Neuronal stem cell (in vitro differentiated cells): Measurements from ENCODE around the gene SERTAD3.
A peak's percentile ranks its signal among the peaks of the same experiment; 100 is the strongest.

Experiments used
- DNase-seq: peaks from one replicate; pipeline ENCODE4 v3.0.0-alpha.2; 2013; ENCODE audit warnings: low spot score
- H2AFZ ChIP-seq: one replicate; pipeline ENCODE4 v1.6.1; 2013; ENCODE audit warnings: mild to moderate bottlenecking, low read length, inconsistent platforms
- H2AK5ac ChIP-seq: 2 replicates; pipeline ENCODE4 v1.6.1; 2013; ENCODE audit warnings: low read depth, mild to moderate bottlenecking, inconsistent platforms, low read length, moderate library complexity, mixed read lengths
- H2BK120ac ChIP-seq: 2 replicates; pipeline ENCODE4 v1.6.1; 2013; ENCODE audit warnings: low read depth, mild to moderate bottlenecking, inconsistent platforms, low read length, moderate library complexity, mixed read lengths
- H2BK12ac ChIP-seq: one replicate; pipeline ENCODE4 v1.6.1; 2013; ENCODE audit warnings: low read length, inconsistent platforms
- H2BK15ac ChIP-seq: 2 replicates; pipeline ENCODE4 v1.6.1; 2013; ENCODE audit warnings: mild to moderate bottlenecking, low read length, inconsistent platforms, mixed read lengths
- H2BK5ac ChIP-seq: one replicate; pipeline ENCODE4 v1.6.1; 2013; ENCODE audit warnings: inconsistent platforms, mild to moderate bottlenecking, low read length, moderate library complexity
- H3K14ac ChIP-seq: one replicate; pipeline ENCODE4 v1.6.1; 2013; ENCODE audit warnings: low read length, inconsistent platforms
- H3K18ac ChIP-seq: 2 replicates; pipeline ENCODE4 v1.6.1; 2013; ENCODE audit warnings: low read length, inconsistent platforms
- H3K23ac ChIP-seq: 2 replicates; pipeline ENCODE4 v1.6.1; 2013; ENCODE audit warnings: low read depth, mild to moderate bottlenecking, mixed read lengths, low read length, inconsistent platforms; ENCODE audit not compliant: poor library complexity
- H3K27ac ChIP-seq: replicated peaks from 3 replicates; pipeline ENCODE4 v1.5.1; 2013; ENCODE audit warnings: low read length, inconsistent platforms
- H3K27me3 ChIP-seq, 3 experiments: 2 replicates each; pipeline ENCODE4 v1.6.1; 2013; ENCODE audit warnings: low read length in 3 of 3, mild to moderate bottlenecking in 2 of 3, inconsistent platforms in 1 of 3, low read depth in 1 of 3, mixed read lengths in 1 of 3, moderate library complexity in 1 of 3; ENCODE audit not compliant: control insufficient read depth in 3 of 3, insufficient read depth in 3 of 3
- H3K36me3 ChIP-seq, 2 donors: replicated peaks in 1 of 2; 2 replicates each; pipeline ENCODE4 v1.6.1; 2013; ENCODE audit warnings: low read length in 2 of 2; ENCODE audit not compliant: control insufficient read depth in 2 of 2, insufficient read depth in 2 of 2
- H3K4ac ChIP-seq: 2 replicates; pipeline ENCODE4 v1.6.1; 2013; ENCODE audit warnings: inconsistent platforms, mild to moderate bottlenecking, low read length, moderate library complexity
- H3K4me1 ChIP-seq, 2 donors: 1 replicate in 1 of 2; 2 replicates in 1 of 2; pipeline ENCODE4 v1.6.1; 2013; ENCODE audit warnings: low read length in 2 of 2, low read depth in 1 of 2; ENCODE audit not compliant: control insufficient read depth in 2 of 2, insufficient read depth in 1 of 2
- H3K4me2 ChIP-seq: one replicate; pipeline ENCODE4 v1.6.1; 2013; ENCODE audit warnings: mild to moderate bottlenecking, low read length, inconsistent platforms; ENCODE audit not compliant: insufficient read depth, poor library complexity, severe bottlenecking
- H3K4me3 ChIP-seq, 2 donors: 2 replicates each; pipeline ENCODE4 v1.5.1; 2013; ENCODE audit warnings: low read length in 2 of 2, mild to moderate bottlenecking in 2 of 2, inconsistent platforms in 1 of 2, moderate library complexity in 1 of 2
- H3K79me1 ChIP-seq: one replicate; pipeline ENCODE4 v1.6.1; 2013; ENCODE audit warnings: low read depth, mild to moderate bottlenecking, inconsistent platforms, low read length, moderate library complexity
- H3K9ac ChIP-seq: one replicate; pipeline ENCODE4 v1.6.1; 2013; ENCODE audit warnings: mild to moderate bottlenecking, low read depth, low read length, inconsistent platforms; ENCODE audit not compliant: poor library complexity
- H3K9me3 ChIP-seq, 2 donors: replicated peaks in 1 of 2; 2 replicates each; pipeline versions ENCODE3 to v1.6.1; 2013; ENCODE audit warnings: low read length in 2 of 2, mild to moderate bottlenecking in 2 of 2, inconsistent platforms in 1 of 2, low read depth in 1 of 2, mixed read lengths in 1 of 2, moderate library complexity in 1 of 2; ENCODE audit not compliant: control insufficient read depth in 2 of 2, insufficient read depth in 1 of 2
- H4K8ac ChIP-seq: one replicate; pipeline ENCODE4 v1.6.1; 2013; ENCODE audit warnings: low read depth, mild to moderate bottlenecking, inconsistent platforms, low read length, moderate library complexity
- H4K91ac ChIP-seq: one replicate; pipeline ENCODE4 v1.6.1; 2013; ENCODE audit warnings: low read length, low read depth, mild to moderate bottlenecking, inconsistent platforms; ENCODE audit not compliant: poor library complexity
- WGBS, 2 donors: extraction: QIAGEN DNeasy Blood & Tissue Kit; methylation state at CpG; one replicate each; pipeline ENCODE4 v1.1.7; 2013; ENCODE audit warnings: missing lambda C conversion rate in 2 of 2, mixed read lengths in 1 of 2; ENCODE audit not compliant: insufficient read length in 2 of 2, insufficient replicate concordance in 1 of 2; ENCODE audit errors: extremely low coverage in 2 of 2; 5-methylcytosine and 5-hydroxymethylcytosine counted together

Gene SERTAD3

DNA sequence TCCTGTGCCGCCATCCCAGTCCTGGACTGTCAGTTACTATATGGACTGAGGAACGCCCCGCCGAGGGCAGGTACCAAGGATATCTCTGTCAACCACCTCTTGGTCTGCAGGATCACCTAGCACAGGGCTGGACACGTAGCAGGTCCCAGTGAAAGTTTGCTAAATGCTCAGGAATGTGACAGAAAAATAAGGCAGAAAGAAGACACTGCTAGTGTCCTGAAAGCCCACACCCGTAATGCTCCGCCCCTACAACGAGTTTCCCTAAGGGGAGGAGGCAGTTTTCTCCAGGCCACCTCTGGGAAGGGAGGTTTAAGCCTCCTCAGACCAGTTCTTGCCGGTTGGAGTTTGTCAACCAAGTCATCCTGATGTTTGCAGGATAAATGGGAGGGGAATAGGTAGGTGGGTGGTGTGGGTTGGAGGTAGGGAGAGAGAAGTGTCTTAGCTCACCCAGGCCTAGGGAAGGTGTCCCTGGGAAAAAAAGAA is 1.7 kb upstream of the SERTAD3 start:
- H4K8ac ChIP-seq: no peak overlapping the region
- H3K9me3 ChIP-seq: no peaks in the 10 kb centered on the region
- H2BK15ac ChIP-seq: no peak overlapping the region
- peak overlapping the region; percentile 2 for H3K18ac ChIP-seq
- H2BK120ac ChIP-seq: no peak overlapping the region
- no peak overlapping the region for H2AK5ac ChIP-seq
- H3K4ac ChIP-seq: no peak overlapping the region
- H3K4me1 ChIP-seq: peaks cover 15 to 37% of the 10 kb centered on the region in 2 donors
- no peak overlapping the region for H3K14ac ChIP-seq
- no peak overlapping the region for H3K9ac ChIP-seq
- DNase-seq: no peak
- H3K36me3 ChIP-seq: peaks cover 11 to 19% of the 10 kb centered on the region in 2 donors
- H2BK12ac ChIP-seq: peak overlapping the region; percentile 3
- H2AFZ ChIP-seq: peak overlapping the region; percentile 17
- no peak overlapping the region for H3K4me2 ChIP-seq
- no peaks in the 10 kb centered on the region for H3K27me3 ChIP-seq
- WGBS, 2 donors: no CpG with 5 or more reads among the region's 9 CpGs
- H2BK5ac ChIP-seq: peak overlapping the region; percentile 4
- H3K23ac ChIP-seq: peak overlapping the region; percentile 29
- H4K91ac ChIP-seq: no peak overlapping the region
- no peak overlapping the region for H3K4me3 ChIP-seq
- H3K79me1 ChIP-seq: peaks cover 11% of the 10 kb centered on the region
- H3K27ac ChIP-seq: peak overlapping the region; percentile 61

- Histone ChIP-seq H2AK5ac (no peak overlapping the region), H3K4ac (no peak overlapping the region), H3K27me3 (no peaks in the 10 kb centered on the region), H4K8ac (no peak overlapping the region), H2BK120ac (no peak overlapping the region), H2AFZ (peak overlapping the region; percentile 99), H3K4me1 (peaks cover 15 to 37% of the 10 kb centered on the region in 2 donors), H2BK5ac (no peak overlapping the region), H3K79me1 (peaks cover 11% of the 10 kb centered on the region), H3K14ac (no peak overlapping the region), H3K18ac (peak overlapping the region; percentile 46), H3K9me3 (no peaks in the 10 kb centered on the region), H3K4me3 (peak overlapping the region; percentile 49 to 99), H3K9ac (no peak overlapping the region), H3K23ac (no peak overlapping the region), H2BK15ac (no peak overlapping the region), H3K36me3 (peaks cover 16 to 28% of the 10 kb centered on the region in 2 donors), H3K4me2 (peak overlapping the region; percentile 56), H4K91ac (no peak overlapping the region), H3K27ac (peak overlapping the region; percentile 93), H2BK12ac (no peak overlapping the region)
- no CpG with 5 or more reads among the region's 18 CpGs for WGBS, 2 donors
- no peak for DNase-seq
These were observed 734 bp upstream of the SERTAD3 start for GRCh38 chr19:40444825-40445312.

- Histone ChIP-seq H2BK15ac (no peak overlapping the region), H3K27ac (peak overlapping the region; percentile 75), H4K91ac (no peak overlapping the region), H3K27me3 (no peaks in the 10 kb centered on the region), H3K4me3 (peak overlapping the region; percentile 88 to 99), H4K8ac (no peak overlapping the region), H3K9ac (no peak overlapping the region), H3K18ac (peak overlapping the region; percentile 61), H2AK5ac (peak overlapping the region; percentile 5), H3K79me1 (peaks cover 11% of the 10 kb centered on the region), H2BK120ac (no peak overlapping the region), H3K4ac (no peak overlapping the region), H3K14ac (no peak overlapping the region), H3K23ac (no peak overlapping the region), H3K4me1 (peaks cover 15 to 37% of the 10 kb centered on the region in 2 donors), H3K9me3 (no peaks in the 10 kb centered on the region), H2AFZ (peak overlapping the region; percentile 99), H3K4me2 (peak overlapping the region; percentile 67), H2BK5ac (no peak overlapping the region), H3K36me3 (peaks cover 16 to 29% of the 10 kb centered on the region in 2 donors), H2BK12ac (no peak overlapping the region)
- peak; percentile 100 for DNase-seq
- no CpG with 5 or more reads among the region's 52 CpGs for WGBS, 2 donors
These were observed 770 bp downstream of the SERTAD3 start for GRCh38 chr19:40443131-40443999.
